SK-N-SH (cell line): Measurements from ENCODE around the gene CDCP1. TPM values are rescaled to one million over a fixed set of nuclear protein-coding genes. Genes with fewer than 3 reads are reported as not detected.

Experiments
- CTCF ChIA-PET: fragments of 300-600, 350-600 bp; formaldehyde crosslinking; extraction: SDS; loops from one replicate; lab custom pipeline; 2021; lab: Yijun Ruan, JAX
- POLR2A ChIA-PET: fragments of 350-600 bp; sonication (Branson Sonifier 250); formaldehyde crosslinking; extraction: SDS; loops from one replicate; lab custom pipeline; 2020; ENCODE audit warnings: antibody characterized with exemption, inconsistent platforms; lab: Yijun Ruan, JAX
- DNase-seq: peaks from one replicate; pipeline ENCODE4 v3.0.0; 2012
- H2AFZ ChIP-seq: fragments of 200-600 bp; sonication (generic); 2 replicates; pipeline ENCODE4 v1.8.1; 2016; ENCODE audit warnings: antibody characterized with exemption, mild to moderate bottlenecking, low read depth
- H3F3A ChIP-seq: fragments of 200-600 bp; sonication (generic); replicated peaks from 2 replicates; pipeline ENCODE3; 2016; ENCODE audit warnings: antibody characterized with exemption, mild to moderate bottlenecking; ENCODE audit not compliant: insufficient read depth
- H3K27ac ChIP-seq, 2 experiments: fragments of 200-500 bp in 1 of 2; fragments of 200-600 bp in 1 of 2; sonication (Bioruptor generic) in 1 of 2; sonication (generic), shearing (Covaris generic) in 1 of 2; 2 replicates each; pipeline versions ENCODE4 v1.5.1 to v1.6.1; 2014 to 2016; ENCODE audit warnings: low read depth in 2 of 2, inconsistent platforms in 1 of 2, low read length in 1 of 2, mild to moderate bottlenecking in 1 of 2, mixed read lengths in 1 of 2
- H3K27me3 ChIP-seq: fragments of 200-600 bp; sonication (generic), shearing (Covaris generic); 2 replicates; pipeline ENCODE4 v1.6.1; 2016; ENCODE audit warnings: mixed run types; ENCODE audit not compliant: insufficient read depth
- H3K36me3 ChIP-seq, 2 experiments: fragments of 200-500 bp in 1 of 2; fragments of 200-600 bp in 1 of 2; sonication (Bioruptor generic) in 1 of 2; sonication (generic) in 1 of 2; replicated peaks in 1 of 2; 2 replicates each; pipeline versions ENCODE3 to v1.5.1; 2014 to 2016; ENCODE audit warnings: low read length in 1 of 2, mild to moderate bottlenecking in 1 of 2; ENCODE audit not compliant: insufficient read depth in 2 of 2, control insufficient read depth in 1 of 2
- H3K4me1 ChIP-seq, 2 experiments: fragments of 200-500 bp in 1 of 2; fragments of 200-600 bp in 1 of 2; sonication (Bioruptor generic) in 1 of 2; sonication (generic), shearing (Covaris generic) in 1 of 2; 2 replicates each; pipeline versions ENCODE4 v1.5.1 to v1.6.1; 2014 to 2016; ENCODE audit warnings: low read depth in 1 of 2, low read length in 1 of 2, mixed run types in 1 of 2; ENCODE audit not compliant: insufficient read depth in 2 of 2, control insufficient read depth in 1 of 2
- H3K4me2 ChIP-seq: fragments of 200-600 bp; sonication (generic), shearing (Covaris generic); 2 replicates; pipeline ENCODE4 v1.6.1; 2017; ENCODE audit warnings: mixed run types
- H3K4me3 ChIP-seq, 2 experiments: fragments of 200-500 bp in 1 of 2; fragments of 200-600 bp in 1 of 2; sonication (Bioruptor generic) in 1 of 2; sonication (generic), shearing (Covaris generic) in 1 of 2; 2 replicates each; pipeline versions ENCODE4 v1.5.1 to v1.8.1; 2014 to 2016; ENCODE audit warnings: low read depth in 2 of 2, inconsistent platforms in 1 of 2, low read length in 1 of 2, mild to moderate bottlenecking in 1 of 2, mixed read lengths in 1 of 2, moderate library complexity in 1 of 2
- H3K79me2 ChIP-seq: fragments of 200-600 bp; sonication (generic); 2 replicates; pipeline ENCODE4 v1.8.1; 2017; ENCODE audit warnings: mild to moderate bottlenecking; ENCODE audit not compliant: insufficient read depth
- H3K9ac ChIP-seq: fragments of 200-600 bp; sonication (generic); 2 replicates; pipeline ENCODE4 v1.6.1; 2017; ENCODE audit warnings: mixed run types
- H3K9me2 ChIP-seq: fragments of 200-600 bp; sonication (generic); 2 replicates; pipeline ENCODE4 v1.6.1; 2017; ENCODE audit warnings: mixed run types
- H3K9me3 ChIP-seq: fragments of 200-600 bp; sonication (generic); 2 replicates; pipeline ENCODE4 v1.6.1; 2017; ENCODE audit warnings: mixed run types, mild to moderate bottlenecking, moderate library complexity
- H4K20me1 ChIP-seq: fragments of 200-600 bp; sonication (generic); 2 replicates; pipeline ENCODE4 v1.6.1; 2017; ENCODE audit warnings: mild to moderate bottlenecking, mixed run types; ENCODE audit not compliant: insufficient read depth
- EP300 ChIP-seq, 2 experiments: IDR thresholded peaks; 2 replicates each; pipeline versions ENCODE4 v1.4.0 to v1.6.1; 2012; ENCODE audit warnings: borderline replicate concordance in 1 of 2, low read depth in 1 of 2, low read length in 1 of 2
- FOSL2 ChIP-seq: IDR thresholded peaks from 2 replicates; pipeline ENCODE4 v1.4.0; 2012; ENCODE audit warnings: low read depth, mild to moderate bottlenecking, moderate library complexity, borderline replicate concordance
- FOXJ3 ChIP-seq: sonication (generic); formaldehyde crosslinking; IDR thresholded peaks from 2 replicates; pipeline ENCODE4 v1.5.1; 2020; ENCODE audit warnings: mild to moderate bottlenecking, missing genetic modification reagents
- FOXM1 ChIP-seq: IDR thresholded peaks from 2 replicates; pipeline ENCODE4 v1.4.0; 2012; ENCODE audit warnings: low read depth, mild to moderate bottlenecking
- GABPA ChIP-seq: IDR thresholded peaks from 2 replicates; pipeline ENCODE4 v1.4.0; 2012; ENCODE audit warnings: low read depth, mild to moderate bottlenecking
- MEF2A ChIP-seq: IDR thresholded peaks from 2 replicates; pipeline ENCODE4 v1.4.0; 2012; ENCODE audit warnings: low read depth, borderline replicate concordance
- MXI1 ChIP-seq: IDR thresholded peaks from 2 replicates; pipeline ENCODE4 v1.6.1; 2012; ENCODE audit warnings: mild to moderate bottlenecking, low read depth, low read length, improper control_type of control experiment
- NFIC ChIP-seq: IDR thresholded peaks from 2 replicates; pipeline ENCODE4 v1.4.0; 2012; ENCODE audit warnings: borderline replicate concordance
- POLR2AphosphoS5 ChIP-seq: IDR thresholded peaks from 2 replicates; pipeline ENCODE4 v1.6.1; 2012; ENCODE audit warnings: low read depth, low read length
- RCOR1 ChIP-seq: fragments of 150-350 bp; IDR thresholded peaks from 2 replicates; pipeline ENCODE4 v1.6.1; 2017; ENCODE audit warnings: antibody characterized with exemption, low read length
- RXRA ChIP-seq: IDR thresholded peaks from 2 replicates; pipeline ENCODE4 v1.4.0; 2012; ENCODE audit warnings: low read depth, mild to moderate bottlenecking, borderline replicate concordance
- TAF1 ChIP-seq: IDR thresholded peaks from 2 replicates; pipeline ENCODE4 v1.6.1; 2012; ENCODE audit warnings: low read depth, mild to moderate bottlenecking, low read length, moderate library complexity, borderline replicate concordance
- TCF12 ChIP-seq: IDR thresholded peaks from 2 replicates; pipeline ENCODE4 v1.4.0; 2012
- YY1 ChIP-seq: IDR thresholded peaks from 2 replicates; pipeline ENCODE4 v1.4.0; 2012; ENCODE audit warnings: low read depth, mild to moderate bottlenecking
- WGBS: methylation state at CpG from one replicate; pipeline ENCODE4 v1.1.6; 2017; ENCODE audit warnings: low lambda C conversion rate; 5-methylcytosine and 5-hydroxymethylcytosine counted together
- polyA plus RNA-seq, 3 experiments: library from polyadenylated mRNA; depleted of rRNA; stranded (reverse); fragments of >200 nt; gene quantifications; 2 replicates each; pipeline ENCODE4 v1.2.3, GENCODE V29; 2012
- TF ChIP-seq, protein P1 (sequence below): fragments of 150-350 bp; IDR thresholded peaks from 2 replicates; pipeline ENCODE4 v1.6.1; 2016; ENCODE audit warnings: mild to moderate bottlenecking, low read depth, low read length
- TF ChIP-seq, protein P2 (sequence below): IDR thresholded peaks from 2 replicates; pipeline ENCODE4 v1.4.0; 2012; ENCODE audit warnings: low read depth
- TF ChIP-seq, protein P3 (sequence below): IDR thresholded peaks from 2 replicates; pipeline ENCODE4 v1.4.0; 2012; ENCODE audit warnings: low read depth, borderline replicate concordance
- TF ChIP-seq, protein P4 (sequence below): IDR thresholded peaks from 2 replicates; pipeline ENCODE4; 2012
- TF ChIP-seq, protein P5 (sequence below): fragments of 150-350 bp; IDR thresholded peaks from 2 replicates; pipeline ENCODE4 v1.6.1; 2017; ENCODE audit warnings: antibody characterized with exemption, low read length, low read depth, borderline replicate concordance
- TF ChIP-seq, protein P6 (sequence below): IDR thresholded peaks from 2 replicates; pipeline ENCODE4 v1.6.1; 2012; ENCODE audit warnings: mild to moderate bottlenecking, low read depth, low read length, moderate library complexity

The CDCP1 gene
- polyA plus RNA-seq, 1 of the 3 experiments (the other 2 are of a cell fraction), result 3.6 TPM

DNA sequence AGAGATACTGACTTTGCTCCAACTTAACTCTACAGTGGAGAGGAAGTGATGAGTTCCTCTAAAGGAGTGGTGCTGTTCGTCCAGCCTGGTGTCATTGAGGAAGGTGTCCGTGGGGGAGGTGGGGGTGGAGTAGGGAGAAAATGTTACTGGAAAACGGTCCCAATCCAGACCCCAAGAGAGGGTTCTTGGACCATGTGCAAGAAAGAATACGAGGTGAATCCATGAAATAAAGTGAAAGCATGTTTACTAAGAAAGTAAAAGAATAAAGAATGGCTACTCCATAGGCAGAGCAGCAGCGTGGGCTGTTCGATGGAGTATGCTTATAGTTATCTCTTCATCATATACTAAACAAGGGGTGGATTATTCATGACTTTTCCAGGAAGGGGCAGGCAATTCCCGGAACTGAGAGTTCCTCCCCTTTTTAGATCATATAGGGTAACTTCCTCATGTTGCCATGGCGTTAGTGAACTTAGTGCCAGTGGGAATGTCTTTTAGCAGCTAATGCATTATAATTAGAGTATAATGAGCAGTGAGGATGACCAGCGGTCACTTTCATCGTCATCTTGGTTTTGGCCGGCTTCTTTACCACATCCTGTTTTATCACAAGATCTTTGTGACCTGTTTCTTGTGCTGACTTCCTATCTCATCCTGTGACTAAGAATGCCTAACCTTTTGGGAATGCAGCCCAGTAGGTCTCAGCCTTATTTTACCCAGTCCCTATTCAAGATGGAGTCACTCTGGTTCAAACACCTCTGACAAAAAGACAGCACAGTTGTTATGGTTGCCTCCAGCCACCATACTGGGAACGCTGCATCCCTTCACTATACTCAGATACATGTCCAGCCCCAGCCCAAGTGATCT is 81.4 kb downstream of the CDCP1 start (continued):
- TF ChIP-seq, protein P1, sequence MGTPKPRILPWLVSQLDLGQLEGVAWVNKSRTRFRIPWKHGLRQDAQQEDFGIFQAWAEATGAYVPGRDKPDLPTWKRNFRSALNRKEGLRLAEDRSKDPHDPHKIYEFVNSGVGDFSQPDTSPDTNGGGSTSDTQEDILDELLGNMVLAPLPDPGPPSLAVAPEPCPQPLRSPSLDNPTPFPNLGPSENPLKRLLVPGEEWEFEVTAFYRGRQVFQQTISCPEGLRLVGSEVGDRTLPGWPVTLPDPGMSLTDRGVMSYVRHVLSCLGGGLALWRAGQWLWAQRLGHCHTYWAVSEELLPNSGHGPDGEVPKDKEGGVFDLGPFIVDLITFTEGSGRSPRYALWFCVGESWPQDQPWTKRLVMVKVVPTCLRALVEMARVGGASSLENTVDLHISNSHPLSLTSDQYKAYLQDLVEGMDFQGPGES, result no peak
- no peak for TF ChIP-seq FOXJ3 (CRISPR knock-in tag)
- TF ChIP-seq FOXM1, result peak; percentile 86
- TF ChIP-seq, protein P2, sequence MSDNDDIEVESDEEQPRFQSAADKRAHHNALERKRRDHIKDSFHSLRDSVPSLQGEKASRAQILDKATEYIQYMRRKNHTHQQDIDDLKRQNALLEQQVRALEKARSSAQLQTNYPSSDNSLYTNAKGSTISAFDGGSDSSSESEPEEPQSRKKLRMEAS, result peak; percentile 46; the same call in 1 of the 2 replicates
- no peak for TF ChIP-seq MXI1
- TF ChIP-seq, protein P3, sequence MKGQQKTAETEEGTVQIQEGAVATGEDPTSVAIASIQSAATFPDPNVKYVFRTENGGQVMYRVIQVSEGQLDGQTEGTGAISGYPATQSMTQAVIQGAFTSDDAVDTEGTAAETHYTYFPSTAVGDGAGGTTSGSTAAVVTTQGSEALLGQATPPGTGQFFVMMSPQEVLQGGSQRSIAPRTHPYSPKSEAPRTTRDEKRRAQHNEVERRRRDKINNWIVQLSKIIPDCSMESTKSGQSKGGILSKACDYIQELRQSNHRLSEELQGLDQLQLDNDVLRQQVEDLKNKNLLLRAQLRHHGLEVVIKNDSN, result no peak
- TF ChIP-seq TCF12, result peak; percentile 91
- no peak for TF ChIP-seq GABPA
- TF ChIP-seq POLR2AphosphoS5, result no peak; the same call in 1 of the 2 replicates
- TF ChIP-seq MEF2A, result peak; percentile 54; the same call in 1 of the 2 replicates
- TF ChIP-seq, protein P4, sequence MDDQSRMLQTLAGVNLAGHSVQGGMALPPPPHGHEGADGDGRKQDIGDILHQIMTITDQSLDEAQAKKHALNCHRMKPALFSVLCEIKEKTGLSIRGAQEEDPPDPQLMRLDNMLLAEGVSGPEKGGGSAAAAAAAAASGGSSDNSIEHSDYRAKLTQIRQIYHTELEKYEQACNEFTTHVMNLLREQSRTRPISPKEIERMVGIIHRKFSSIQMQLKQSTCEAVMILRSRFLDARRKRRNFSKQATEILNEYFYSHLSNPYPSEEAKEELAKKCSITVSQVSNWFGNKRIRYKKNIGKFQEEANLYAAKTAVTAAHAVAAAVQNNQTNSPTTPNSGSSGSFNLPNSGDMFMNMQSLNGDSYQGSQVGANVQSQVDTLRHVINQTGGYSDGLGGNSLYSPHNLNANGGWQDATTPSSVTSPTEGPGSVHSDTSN, result peak; percentile 74
- TF ChIP-seq, all 33 proteins: peak for 14

DNA sequence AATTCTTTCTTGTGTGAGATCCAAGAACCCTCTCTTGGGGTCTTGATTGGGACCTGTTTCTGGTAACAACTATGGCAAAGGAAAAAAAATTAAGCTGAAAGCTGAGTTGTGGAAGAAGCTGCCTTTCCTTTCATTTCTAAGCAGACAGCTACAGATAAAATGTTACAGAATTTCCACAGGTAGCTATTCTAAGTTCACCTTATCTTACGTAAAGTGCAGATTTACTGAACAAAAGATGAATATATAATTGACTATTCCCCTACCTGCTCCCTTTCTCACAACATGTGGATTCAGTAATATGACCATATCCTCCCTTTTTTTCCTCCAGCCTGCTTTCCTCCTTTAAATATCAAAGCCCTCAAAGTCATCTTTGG is 83.5 kb downstream of the CDCP1 start:
- POLR2A ChIA-PET, result no interaction called here
- peaks cover 5 to 19% of the 10 kb centered on the region in 2 experiments for H3K4me1 ChIP-seq
- CTCF ChIA-PET, result interaction anchor here (1.5 kb wide), 1 partner anchor 22 kb away, joined by 3 read pairs; no protein-coding TSS in a partner anchor
- no peak for TF ChIP-seq EP300 (IDR thresholded peaks at IDR 0.05; ENCODE audit: borderline replicate concordance in 1 of 2, low read depth in 1 of 2, low read length in 1 of 2)
- TF ChIP-seq, protein P2, result no peak
- TF ChIP-seq RXRA, result no peak
- no peak for TF ChIP-seq POLR2AphosphoS5
- TF ChIP-seq RCOR1, result no peak
- TF ChIP-seq, protein P1, result no peak
- no peak for TF ChIP-seq TAF1
- TF ChIP-seq MEF2A, result no peak
- TF ChIP-seq NFIC, result no peak
- no peak for TF ChIP-seq YY1
- TF ChIP-seq FOSL2, result no peak
- TF ChIP-seq, protein P5, sequence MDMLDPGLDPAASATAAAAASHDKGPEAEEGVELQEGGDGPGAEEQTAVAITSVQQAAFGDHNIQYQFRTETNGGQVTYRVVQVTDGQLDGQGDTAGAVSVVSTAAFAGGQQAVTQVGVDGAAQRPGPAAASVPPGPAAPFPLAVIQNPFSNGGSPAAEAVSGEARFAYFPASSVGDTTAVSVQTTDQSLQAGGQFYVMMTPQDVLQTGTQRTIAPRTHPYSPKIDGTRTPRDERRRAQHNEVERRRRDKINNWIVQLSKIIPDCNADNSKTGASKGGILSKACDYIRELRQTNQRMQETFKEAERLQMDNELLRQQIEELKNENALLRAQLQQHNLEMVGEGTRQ, result no peak
- TF ChIP-seq, protein P6, sequence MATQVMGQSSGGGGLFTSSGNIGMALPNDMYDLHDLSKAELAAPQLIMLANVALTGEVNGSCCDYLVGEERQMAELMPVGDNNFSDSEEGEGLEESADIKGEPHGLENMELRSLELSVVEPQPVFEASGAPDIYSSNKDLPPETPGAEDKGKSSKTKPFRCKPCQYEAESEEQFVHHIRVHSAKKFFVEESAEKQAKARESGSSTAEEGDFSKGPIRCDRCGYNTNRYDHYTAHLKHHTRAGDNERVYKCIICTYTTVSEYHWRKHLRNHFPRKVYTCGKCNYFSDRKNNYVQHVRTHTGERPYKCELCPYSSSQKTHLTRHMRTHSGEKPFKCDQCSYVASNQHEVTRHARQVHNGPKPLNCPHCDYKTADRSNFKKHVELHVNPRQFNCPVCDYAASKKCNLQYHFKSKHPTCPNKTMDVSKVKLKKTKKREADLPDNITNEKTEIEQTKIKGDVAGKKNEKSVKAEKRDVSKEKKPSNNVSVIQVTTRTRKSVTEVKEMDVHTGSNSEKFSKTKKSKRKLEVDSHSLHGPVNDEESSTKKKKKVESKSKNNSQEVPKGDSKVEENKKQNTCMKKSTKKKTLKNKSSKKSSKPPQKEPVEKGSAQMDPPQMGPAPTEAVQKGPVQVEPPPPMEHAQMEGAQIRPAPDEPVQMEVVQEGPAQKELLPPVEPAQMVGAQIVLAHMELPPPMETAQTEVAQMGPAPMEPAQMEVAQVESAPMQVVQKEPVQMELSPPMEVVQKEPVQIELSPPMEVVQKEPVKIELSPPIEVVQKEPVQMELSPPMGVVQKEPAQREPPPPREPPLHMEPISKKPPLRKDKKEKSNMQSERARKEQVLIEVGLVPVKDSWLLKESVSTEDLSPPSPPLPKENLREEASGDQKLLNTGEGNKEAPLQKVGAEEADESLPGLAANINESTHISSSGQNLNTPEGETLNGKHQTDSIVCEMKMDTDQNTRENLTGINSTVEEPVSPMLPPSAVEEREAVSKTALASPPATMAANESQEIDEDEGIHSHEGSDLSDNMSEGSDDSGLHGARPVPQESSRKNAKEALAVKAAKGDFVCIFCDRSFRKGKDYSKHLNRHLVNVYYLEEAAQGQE, result no peak

More for the DNA sequence above, 83.5 kb downstream of the CDCP1 start:
- H3K4me2 ChIP-seq, result no peak overlapping the region
- H3K36me3 ChIP-seq, result no peaks in the 10 kb centered on the region
- no peak for DNase-seq
- no peaks in the 10 kb centered on the region for H3K9me3 ChIP-seq
- no peak overlapping the region for H3K27ac ChIP-seq
- no peaks in the 10 kb centered on the region for H3K27me3 ChIP-seq
- H3K9ac ChIP-seq, result no peak overlapping the region
- H3K4me3 ChIP-seq, result no peak overlapping the region
- no peak overlapping the region for H2AFZ ChIP-seq
- no peaks in the 10 kb centered on the region for H3K79me2 ChIP-seq
- no peaks in the 10 kb centered on the region for H4K20me1 ChIP-seq
- no peaks in the 10 kb centered on the region for H3K9me2 ChIP-seq
- H3F3A ChIP-seq, result peaks cover 16% of the 10 kb centered on the region
- 100% methylated on average over 1 of the region's 1 CpG for WGBS
